Epithelial cell of proximal tubule (primary cell): ENCODE results near the gene SLC3A2. TPM values are rescaled to one million over a fixed set of nuclear protein-coding genes. Genes with fewer than 3 reads are reported as not detected.

ENCODE experiments used
- DNase-seq: peaks from one replicate; pipeline ENCODE4 v3.0.0-alpha.2; 2011; ENCODE audit warnings: low read depth
- H3K4me3 ChIP-seq: 2 replicates; pipeline ENCODE4 v1.5.1; 2011; ENCODE audit warnings: low read depth, mild to moderate bottlenecking, low read length
- CTCF ChIP-seq: conservative IDR thresholded peaks from 2 replicates; pipeline ENCODE4 v1.5.1; 2012; ENCODE audit warnings: low read depth, mild to moderate bottlenecking, low read length
- total RNA-seq: library from RNA; depleted of rRNA; stranded (reverse); fragments of >200 nt; gene quantifications from 2 replicates; pipeline ENCODE4 v1.2.3, GENCODE V29; 2015

Gene SLC3A2
- total RNA-seq, 1 donor from 2014 or later, result 97.4 TPM

DNA sequence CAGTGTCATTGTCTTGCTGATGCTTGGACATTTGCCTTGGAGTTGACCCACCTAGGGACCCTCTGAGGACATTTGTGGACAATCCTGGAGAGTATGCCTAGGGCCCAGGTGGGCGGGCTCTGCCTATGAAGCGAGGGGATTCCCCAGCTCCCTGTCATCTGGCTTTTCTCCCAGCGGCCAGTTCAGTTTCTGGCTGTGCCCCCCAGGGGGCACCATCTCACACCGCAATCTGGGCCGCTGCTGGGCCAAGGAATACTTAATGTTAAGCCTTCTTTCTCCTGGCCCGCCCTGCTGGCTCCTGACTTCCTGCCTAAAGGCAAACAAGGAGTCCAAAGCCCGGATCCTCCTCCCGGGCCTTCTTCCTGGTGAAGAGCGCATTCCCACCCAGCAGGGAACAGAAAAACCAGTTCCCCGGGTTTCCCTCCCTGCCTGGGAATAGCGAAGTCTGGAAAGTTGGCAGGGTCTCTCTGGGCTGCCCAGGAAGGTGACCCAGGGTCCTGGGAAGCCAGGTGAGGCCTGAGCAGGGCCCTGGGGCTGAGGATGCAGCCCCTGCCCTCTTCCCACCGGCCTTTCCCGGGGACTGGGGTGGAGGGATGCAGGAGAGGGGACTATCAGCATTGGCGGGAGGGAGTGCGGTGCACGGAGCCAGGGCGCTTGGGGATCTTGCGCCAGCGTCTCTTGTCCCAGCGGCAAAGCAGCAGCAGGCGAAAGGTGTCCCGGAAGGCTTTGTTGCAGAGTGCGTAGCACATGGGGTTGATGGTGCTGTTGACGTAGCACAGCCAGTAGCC, 28.6 kb downstream of the SLC3A2 start:
- no peak for DNase-seq
- no peak overlapping the region for H3K4me3 ChIP-seq
- TF ChIP-seq CTCF, result peak; percentile 83

- TF ChIP-seq CTCF, result no peak
- no peak for DNase-seq
- H3K4me3 ChIP-seq, result no peak overlapping the region
These were observed 29.6 kb downstream of the SLC3A2 start for GRCh38 chr11:62910141-62910882.

DNA sequence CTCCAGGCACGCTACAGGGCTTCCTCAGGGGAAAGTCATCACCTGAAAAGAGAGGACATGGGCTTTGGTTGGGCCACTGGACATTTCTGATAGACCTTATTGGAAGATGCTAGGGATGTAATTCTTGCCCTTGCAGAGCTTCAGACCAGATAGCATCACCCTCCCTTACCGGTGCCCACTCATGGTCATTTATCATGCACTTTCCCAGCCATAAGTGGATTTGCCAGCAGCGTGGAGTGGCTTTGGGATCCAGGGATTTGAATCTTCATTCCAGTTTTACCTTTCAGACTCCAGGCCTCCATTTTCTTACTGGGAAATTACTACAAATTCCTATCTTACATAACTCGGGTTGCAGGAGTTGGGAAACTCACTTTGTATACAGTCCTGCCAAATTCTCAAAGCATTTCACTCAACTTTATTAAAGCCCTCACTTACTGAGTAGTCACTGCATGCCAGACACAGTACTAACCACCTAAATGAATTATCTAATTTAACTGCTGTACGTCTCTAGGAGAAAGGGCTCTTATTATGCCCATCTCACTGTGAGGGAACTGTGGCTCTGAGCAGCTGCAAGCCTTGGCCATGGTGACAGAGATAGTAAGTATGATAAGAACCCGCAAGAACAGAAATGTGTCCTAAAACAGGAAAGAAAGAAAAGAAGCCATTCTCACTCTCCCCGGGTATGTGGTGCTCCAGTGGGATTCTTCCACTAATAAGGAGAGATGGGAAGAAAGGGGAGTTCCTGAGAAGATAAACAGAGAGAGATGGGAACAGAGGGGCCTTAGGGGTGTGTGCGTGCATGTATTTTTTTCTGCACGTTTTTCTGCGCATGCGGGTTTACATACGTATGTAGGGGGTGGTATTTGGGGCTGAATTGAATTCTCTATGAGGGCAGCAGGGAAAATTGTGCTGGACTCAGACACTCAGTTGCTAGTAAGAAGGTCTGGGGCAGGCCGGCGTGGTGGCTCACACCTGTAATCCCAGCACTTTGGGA, 30.7 kb downstream of the SLC3A2 start:
- DNase-seq, result no peak
- H3K4me3 ChIP-seq, result no peak overlapping the region
- no peak for TF ChIP-seq CTCF

- no peak for DNase-seq
- TF ChIP-seq CTCF, result no peak
- H3K4me3 ChIP-seq, result no peak overlapping the region
These were observed 31.6 kb downstream of the SLC3A2 start for GRCh38 chr11:62912268-62912667.

- no peak for DNase-seq
- no peak for TF ChIP-seq CTCF
- no peak overlapping the region for H3K4me3 ChIP-seq
These were observed 33.7 kb downstream of the SLC3A2 start for GRCh38 chr11:62914416-62914815.

- no peak for TF ChIP-seq CTCF
- no peak overlapping the region for H3K4me3 ChIP-seq
- DNase-seq, result no peak
These were observed 37.3 kb downstream of the SLC3A2 start for GRCh38 chr11:62917906-62918502.
